H9 (cell line): Measurements from ENCODE around the gene CBX8. TPM values are rescaled to one million over a fixed set of nuclear protein-coding genes. Genes with fewer than 3 reads are reported as not detected.

Experiments
- DNase-seq: peaks from one replicate; pipeline ENCODE4 v3.0.0-alpha.2; 2017
- H2AFZ ChIP-seq: one replicate; pipeline ENCODE4 v1.6.1; 2013; ENCODE audit warnings: mild to moderate bottlenecking, low read length, control low read depth, moderate library complexity
- H2AK5ac ChIP-seq: 2 replicates; pipeline ENCODE4 v1.6.1; 2013; ENCODE audit warnings: low read length, control low read depth, mixed read lengths; ENCODE audit not compliant: insufficient read length
- H2BK120ac ChIP-seq: one replicate; pipeline ENCODE4 v1.6.1; 2013; ENCODE audit warnings: low read depth, mild to moderate bottlenecking, low read length, control low read depth, inconsistent platforms; ENCODE audit not compliant: poor library complexity, severe bottlenecking
- H2BK12ac ChIP-seq: 2 replicates; pipeline ENCODE4 v1.6.1; 2013; ENCODE audit warnings: low read length, control low read depth, mixed read lengths, low read depth; ENCODE audit not compliant: insufficient read length
- H2BK15ac ChIP-seq: 2 replicates; pipeline ENCODE4 v1.6.1; 2013; ENCODE audit warnings: low read depth, low read length, control low read depth
- H2BK20ac ChIP-seq: one replicate; pipeline ENCODE4 v1.6.1; 2013; ENCODE audit warnings: low read depth, mild to moderate bottlenecking, low read length, control low read depth, inconsistent platforms; ENCODE audit not compliant: poor library complexity, severe bottlenecking
- H2BK5ac ChIP-seq: 2 replicates; pipeline ENCODE4 v1.6.1; 2013; ENCODE audit warnings: low read length, control low read depth, mixed read lengths; ENCODE audit not compliant: insufficient read length
- H3K14ac ChIP-seq: 2 replicates; pipeline ENCODE4 v1.6.1; 2013; ENCODE audit warnings: low read length, control low read depth; ENCODE audit not compliant: insufficient read depth
- H3K18ac ChIP-seq: 2 replicates; pipeline ENCODE4 v1.6.1; 2013; ENCODE audit warnings: low read depth, mild to moderate bottlenecking, mixed read lengths, low read length, control low read depth; ENCODE audit not compliant: insufficient read length
- H3K23ac ChIP-seq: 2 replicates; pipeline ENCODE4 v1.6.1; 2013; ENCODE audit warnings: low read length, control low read depth, mixed read lengths, low read depth; ENCODE audit not compliant: insufficient read length
- H3K23me2 ChIP-seq: 2 replicates; pipeline ENCODE4 v1.6.1; 2013; ENCODE audit warnings: low read depth, mild to moderate bottlenecking, mixed read lengths, low read length, control low read depth; ENCODE audit not compliant: insufficient read length, poor library complexity, severe bottlenecking
- H3K27ac ChIP-seq: 2 replicates; pipeline ENCODE4 v1.5.1; 2013; ENCODE audit warnings: low read length, control low read depth, mixed read lengths, low read depth; ENCODE audit not compliant: insufficient read length
- H3K27me3 ChIP-seq: 2 replicates; pipeline ENCODE4 v1.6.1; 2013; ENCODE audit warnings: low read length, control low read depth, inconsistent platforms; ENCODE audit not compliant: insufficient read depth
- H3K4ac ChIP-seq: 2 replicates; pipeline ENCODE4 v1.6.1; 2013; ENCODE audit warnings: low read depth, mild to moderate bottlenecking, control low read depth, inconsistent platforms, low read length, moderate library complexity
- H3K4me1 ChIP-seq: 2 replicates; pipeline ENCODE4 v1.6.1; 2013; ENCODE audit warnings: low read length, control low read depth, inconsistent platforms; ENCODE audit not compliant: insufficient read depth
- H3K4me2 ChIP-seq: 2 replicates; pipeline ENCODE4 v1.6.1; 2013; ENCODE audit warnings: low read length, control low read depth, mixed read lengths; ENCODE audit not compliant: insufficient read length, insufficient read depth
- H3K56ac ChIP-seq: 2 replicates; pipeline ENCODE4 v1.6.1; 2013; ENCODE audit warnings: low read depth, mild to moderate bottlenecking, mixed read lengths, low read length, control low read depth; ENCODE audit not compliant: insufficient read length
- H3K79me1 ChIP-seq: 2 replicates; pipeline ENCODE4 v1.6.1; 2013; ENCODE audit warnings: low read depth, mild to moderate bottlenecking, moderate library complexity, low read length, control low read depth, inconsistent platforms; ENCODE audit not compliant: insufficient read depth, poor library complexity, severe bottlenecking
- H3K79me2 ChIP-seq: 2 replicates; pipeline ENCODE4 v1.6.1; 2013; ENCODE audit warnings: low read length, control low read depth, inconsistent platforms; ENCODE audit not compliant: insufficient read depth
- H3K9ac ChIP-seq: 2 replicates; pipeline ENCODE4 v1.6.1; 2013; ENCODE audit warnings: low read length, control low read depth, mixed read lengths; ENCODE audit not compliant: insufficient read length; ENCODE audit errors: extremely low read depth
- H3K9me3 ChIP-seq: one replicate; pipeline ENCODE4 v1.6.1; 2013; ENCODE audit warnings: low read depth, low read length, inconsistent platforms; ENCODE audit not compliant: control insufficient read depth
- H3T11ph ChIP-seq: one replicate; pipeline ENCODE4 v1.6.1; 2013; ENCODE audit warnings: mild to moderate bottlenecking, low read length, control low read depth, inconsistent platforms
- H4K20me1 ChIP-seq: one replicate; pipeline ENCODE4 v1.6.1; 2013; ENCODE audit not compliant: control insufficient read depth, insufficient read length, insufficient read depth
- H4K5ac ChIP-seq: 2 replicates; pipeline ENCODE4 v1.6.1; 2013; ENCODE audit warnings: low read depth, mild to moderate bottlenecking, mixed read lengths, low read length, control low read depth; ENCODE audit not compliant: insufficient read length
- H4K8ac ChIP-seq: replicated peaks from 2 replicates; pipeline ENCODE4 v1.6.1; 2013; ENCODE audit warnings: low read length, control low read depth, mixed read lengths, low read depth; ENCODE audit not compliant: insufficient read length
- H4K91ac ChIP-seq: 2 replicates; pipeline ENCODE4 v1.6.1; 2013; ENCODE audit warnings: low read depth, mild to moderate bottlenecking, moderate library complexity, mixed read lengths, low read length, control low read depth; ENCODE audit not compliant: insufficient read length
- H3K27ac Mint-ChIP-seq, 3 experiments: 2 replicates in 2 of 3; 3 replicates in 1 of 3; pipeline ENCODE4 v1.8.0; 2020 to 2021; ENCODE audit warnings: mixed read lengths in 3 of 3, mild to moderate bottlenecking in 1 of 3, moderate library complexity in 1 of 3
- H3K27me3 Mint-ChIP-seq: 2 replicates; pipeline ENCODE4 v1.8.0; 2021; ENCODE audit warnings: low read depth, mild to moderate bottlenecking, moderate library complexity, mixed read lengths
- H3K36me3 Mint-ChIP-seq, 3 experiments: 2 replicates in 2 of 3; 3 replicates in 1 of 3; pipeline ENCODE4 v1.8.0; 2020 to 2021; ENCODE audit warnings: low read depth in 3 of 3, mixed read lengths in 3 of 3; ENCODE audit not compliant: insufficient read depth in 1 of 3
- H3K4me1 Mint-ChIP-seq, 2 experiments: 2 replicates each; pipeline ENCODE4 v1.8.0; 2020; ENCODE audit warnings: mixed read lengths in 2 of 2
- H3K4me3 Mint-ChIP-seq, 2 experiments: 2 replicates in 1 of 2; 3 replicates in 1 of 2; pipeline ENCODE4 v1.8.0; 2020 to 2021; ENCODE audit warnings: mild to moderate bottlenecking in 2 of 2, mixed read lengths in 2 of 2, moderate library complexity in 1 of 2
- H3K9me3 Mint-ChIP-seq, 2 experiments: 2 replicates in 1 of 2; 3 replicates in 1 of 2; pipeline ENCODE4 v1.8.0; 2020; ENCODE audit warnings: mild to moderate bottlenecking in 2 of 2, mixed read lengths in 2 of 2, moderate library complexity in 1 of 2
- CTCF ChIP-seq: fragments of 200-600 bp; sonication (generic); conservative IDR thresholded peaks from 3 replicates; pipeline ENCODE4 v1.8.0; 2021; ENCODE audit warnings: antibody characterized with exemption, mild to moderate bottlenecking
- WGBS: extraction: QIAGEN DNeasy Blood & Tissue Kit; methylation state at CpG from one replicate; pipeline ENCODE4 v1.1.7; 2013; ENCODE audit warnings: missing lambda C conversion rate, low lambda C conversion rate, mixed read lengths; ENCODE audit not compliant: insufficient read length; ENCODE audit errors: extremely low coverage; 5-methylcytosine and 5-hydroxymethylcytosine counted together
- total RNA-seq: library from RNA; stranded (reverse); gene quantifications from 2 replicates; pipeline ENCODE4 v1.2.1, GENCODE V29; 2021

The CBX8 gene
- total RNA-seq, 1 experiment from 2014 or later: 1.2 TPM

- no CpG with 5 or more reads among the region's 41 CpGs for WGBS
- Histone ChIP-seq H4K5ac (no peak overlapping the region), H2BK15ac (no peak overlapping the region), H3K27ac (no peak overlapping the region), H2BK20ac (no peak overlapping the region), H2BK5ac (no peak overlapping the region), H3K14ac (peak overlapping the region; percentile 53; the same call in 1 of the 2 replicates), H2BK12ac (no peak overlapping the region), H3K9ac (no peak overlapping the region), H3K79me1 (no peaks in the 10 kb centered on the region), H3K9me3 (no peaks in the 10 kb centered on the region), H3K4me2 (peak overlapping the region; percentile 86), H3K4me1 (no peaks in the 10 kb centered on the region; the same call in 1 of the 2 replicates), H3K27me3 (peaks cover 64% of the 10 kb centered on the region), H3K56ac (no peak overlapping the region), H4K8ac (no peak overlapping the region), H3K23ac (no peak overlapping the region), H3K79me2 (no peaks in the 10 kb centered on the region), H3T11ph (no peak overlapping the region), H4K20me1 (no peaks in the 10 kb centered on the region), H2BK120ac (no peak overlapping the region), H4K91ac (no peak overlapping the region), H3K4ac (no peak overlapping the region), H3K18ac (peak overlapping the region; percentile 53), H2AFZ (no peak overlapping the region), H3K23me2 (peaks cover 37% of the 10 kb centered on the region), H2AK5ac (no peak overlapping the region)
- Mint-ChIP-seq H3K4me3 (peak overlapping the region; percentile 66 to 85), H3K27me3 (peaks cover 89% of the 10 kb centered on the region), H3K27ac (no peak overlapping the region), H3K9me3 (peaks cover 2 to 5% of the 10 kb centered on the region in 2 experiments; a peak in 3 of 5 replicates), H3K36me3 (no peaks in the 10 kb centered on the region; a peak in 1 of 7 replicates), H3K4me1 (peaks cover 27 to 46% of the 10 kb centered on the region in 2 experiments)
- no peak for TF ChIP-seq CTCF
- peak; percentile 88 for DNase-seq
These were observed 40.4 kb upstream of the CBX8 start for GRCh38 chr17:79836972-79837887.
